ENCODE data around the gene HEXA.

HEXA gene

DNA sequence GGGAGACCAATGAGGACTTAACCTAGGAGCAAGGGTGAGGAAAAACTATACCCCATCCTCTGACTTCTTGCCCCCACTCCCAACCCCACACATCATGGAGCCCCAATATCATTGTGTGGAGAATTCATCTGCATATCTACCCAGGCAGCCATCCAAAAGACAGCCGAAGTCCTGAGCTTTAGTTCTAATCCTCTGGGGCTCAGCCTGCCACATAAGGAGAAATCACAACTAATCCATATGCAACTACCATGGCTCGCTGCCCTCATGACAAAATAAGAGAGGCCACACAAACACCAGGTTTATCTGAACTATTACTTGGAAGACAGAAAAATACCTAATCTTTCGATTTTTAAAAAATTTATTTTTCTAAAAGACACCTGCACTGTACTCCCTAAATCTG lies 17.7 kb downstream of the HEXA start:
- H3K27me3 ChIP-seq (ENCODE audit: insufficient read depth, low read depth, severe bottlenecking): no peaks in the 10 kb centered on the region
- peak; percentile 52 for DNase-seq
- TF ChIP-seq CTCF (IDR thresholded peaks at IDR 0.05; ENCODE audit: low read depth, low read length): no peak
- no peak overlapping the region; the same call in 1 of the 2 replicates for H3K4me3 ChIP-seq (ENCODE audit: low read depth, low read length)
- H3K9me3 ChIP-seq (ENCODE audit: severe bottlenecking): no peaks in the 10 kb centered on the region
- peaks cover 39% of the 10 kb centered on the region for H3K36me3 ChIP-seq
- peak overlapping the region; percentile 55 for H3K27ac ChIP-seq

DNA sequence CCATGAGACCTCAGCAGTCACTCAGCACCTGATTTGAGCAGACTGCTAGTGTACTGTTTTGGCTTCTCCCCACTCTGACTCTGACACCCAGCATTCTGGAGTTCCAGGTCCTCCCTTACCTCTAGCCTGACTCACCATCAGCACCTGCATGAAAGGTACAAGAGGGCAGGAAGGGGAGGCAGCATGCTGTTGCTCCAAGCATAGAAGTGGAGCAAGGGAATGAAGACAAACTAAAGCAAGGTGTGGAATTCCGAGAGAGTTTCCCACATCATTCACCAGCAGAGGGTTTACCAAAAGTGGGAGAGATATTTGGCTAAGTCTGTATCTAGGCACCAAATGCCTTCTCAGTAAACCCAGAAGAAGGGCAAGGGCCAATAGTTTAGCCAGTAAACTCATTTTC lies 21.3 kb downstream of the HEXA start:
- H3K27me3 ChIP-seq (ENCODE audit: insufficient read depth, low read depth, severe bottlenecking): no peaks in the 10 kb centered on the region
- H3K36me3 ChIP-seq: peaks cover 68% of the 10 kb centered on the region
- H3K4me3 ChIP-seq (ENCODE audit: low read depth, low read length): no peak overlapping the region
- no peaks in the 10 kb centered on the region for H3K9me3 ChIP-seq (ENCODE audit: severe bottlenecking)
- DNase-seq: no peak
- TF ChIP-seq CTCF (IDR thresholded peaks at IDR 0.05; ENCODE audit: low read depth, low read length): no peak
- H3K27ac ChIP-seq: no peak overlapping the region

- Histone ChIP-seq H3K4me3 (ENCODE audit: low read depth, low read length) (no peak overlapping the region), H3K27me3 (ENCODE audit: insufficient read depth, low read depth, severe bottlenecking) (no peaks in the 10 kb centered on the region), H3K27ac (no peak overlapping the region), H3K9me3 (ENCODE audit: severe bottlenecking) (no peaks in the 10 kb centered on the region), H3K36me3 (peaks cover 71% of the 10 kb centered on the region)
- no peak for TF ChIP-seq CTCF (IDR thresholded peaks at IDR 0.05; ENCODE audit: low read depth, low read length)
- no peak for DNase-seq
Measured at GRCh38 chr15:72353266-72353665, 22.5 kb downstream of the HEXA start.

DNA sequence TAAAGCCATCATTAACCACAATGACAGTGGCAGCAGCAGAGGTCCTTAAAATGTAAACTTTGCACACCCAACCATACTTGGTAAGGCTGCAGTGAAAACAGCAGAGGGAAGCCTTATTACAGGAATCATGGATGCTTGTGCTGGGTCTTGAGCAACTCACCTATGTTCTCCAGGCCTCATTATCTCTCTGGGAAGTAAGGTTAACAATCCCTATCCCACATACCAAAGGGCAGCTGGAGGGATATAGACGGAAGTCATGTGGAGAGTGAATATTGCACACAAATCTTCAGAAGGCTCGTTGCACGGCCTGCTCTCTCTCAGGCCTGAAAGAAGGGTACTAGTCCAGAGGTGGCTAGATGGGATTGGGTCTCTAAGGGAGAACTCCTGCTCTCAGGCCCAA lies 30.0 kb downstream of the HEXA start:
- no peak for TF ChIP-seq CTCF (IDR thresholded peaks at IDR 0.05; ENCODE audit: low read depth, low read length)
- Histone ChIP-seq H3K27ac (no peak overlapping the region), H3K9me3 (ENCODE audit: severe bottlenecking) (no peaks in the 10 kb centered on the region), H3K36me3 (peaks cover 42% of the 10 kb centered on the region), H3K27me3 (ENCODE audit: insufficient read depth, low read depth, severe bottlenecking) (no peaks in the 10 kb centered on the region), H3K4me3 (ENCODE audit: low read depth, low read length) (no peak overlapping the region)
- no peak for DNase-seq

- Histone ChIP-seq H3K4me3 (ENCODE audit: low read depth, low read length) (no peak overlapping the region), H3K27ac (no peak overlapping the region), H3K27me3 (ENCODE audit: insufficient read depth, low read depth, severe bottlenecking) (no peaks in the 10 kb centered on the region), H3K9me3 (ENCODE audit: severe bottlenecking) (no peaks in the 10 kb centered on the region), H3K36me3 (peaks cover 37% of the 10 kb centered on the region)
- no peak for DNase-seq
- no peak for TF ChIP-seq CTCF (IDR thresholded peaks at IDR 0.05; ENCODE audit: low read depth, low read length)
Measured at GRCh38 chr15:72345280-72345679, 30.5 kb downstream of the HEXA start.

- no peak for DNase-seq
- TF ChIP-seq CTCF (IDR thresholded peaks at IDR 0.05; ENCODE audit: low read depth, low read length): no peak
- H3K9me3 ChIP-seq (ENCODE audit: severe bottlenecking): no peaks in the 10 kb centered on the region
- H3K36me3 ChIP-seq: peaks cover 32% of the 10 kb centered on the region
- H3K27me3 ChIP-seq (ENCODE audit: insufficient read depth, low read depth, severe bottlenecking): no peaks in the 10 kb centered on the region
- H3K4me3 ChIP-seq (ENCODE audit: low read depth, low read length): no peak overlapping the region
- no peak overlapping the region for H3K27ac ChIP-seq
Measured at GRCh38 chr15:72344602-72345001, 31.2 kb downstream of the HEXA start.
